ENCODE measurements around the gene RPS16.

Gene RPS16

GRCh38 chr19:39449116-39449797, 13.5 kb upstream of the RPS16 start:
- no peak for DNase-seq (ENCODE audit: low read depth in 2 of 2)

DNA sequence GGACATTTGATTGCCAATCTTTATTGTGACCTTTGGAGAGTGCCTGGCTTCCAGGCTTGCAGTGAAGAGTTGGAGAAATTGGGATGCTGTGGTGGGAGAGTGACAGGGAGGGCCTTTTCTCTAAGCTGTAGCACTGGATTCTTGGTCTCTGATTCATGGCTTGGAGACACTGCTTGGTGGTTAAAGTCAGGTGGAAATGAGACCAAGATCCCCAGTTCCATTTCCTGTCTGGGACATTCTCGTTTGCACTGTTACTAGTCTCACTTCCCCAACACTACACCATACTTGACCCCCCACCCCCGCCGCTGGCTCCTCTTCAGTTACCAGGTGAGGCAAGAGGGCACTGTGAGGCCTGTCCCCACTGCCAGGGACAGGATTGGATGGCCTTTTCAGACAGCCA, 12.5 kb upstream of the RPS16 start:
- no peak for DNase-seq (ENCODE audit: low read depth in 2 of 2)

- DNase-seq (ENCODE audit: low read depth in 2 of 2) = no peak
Observed at GRCh38 chr19:39446365-39447084, 10.8 kb upstream of the RPS16 start.

DNA sequence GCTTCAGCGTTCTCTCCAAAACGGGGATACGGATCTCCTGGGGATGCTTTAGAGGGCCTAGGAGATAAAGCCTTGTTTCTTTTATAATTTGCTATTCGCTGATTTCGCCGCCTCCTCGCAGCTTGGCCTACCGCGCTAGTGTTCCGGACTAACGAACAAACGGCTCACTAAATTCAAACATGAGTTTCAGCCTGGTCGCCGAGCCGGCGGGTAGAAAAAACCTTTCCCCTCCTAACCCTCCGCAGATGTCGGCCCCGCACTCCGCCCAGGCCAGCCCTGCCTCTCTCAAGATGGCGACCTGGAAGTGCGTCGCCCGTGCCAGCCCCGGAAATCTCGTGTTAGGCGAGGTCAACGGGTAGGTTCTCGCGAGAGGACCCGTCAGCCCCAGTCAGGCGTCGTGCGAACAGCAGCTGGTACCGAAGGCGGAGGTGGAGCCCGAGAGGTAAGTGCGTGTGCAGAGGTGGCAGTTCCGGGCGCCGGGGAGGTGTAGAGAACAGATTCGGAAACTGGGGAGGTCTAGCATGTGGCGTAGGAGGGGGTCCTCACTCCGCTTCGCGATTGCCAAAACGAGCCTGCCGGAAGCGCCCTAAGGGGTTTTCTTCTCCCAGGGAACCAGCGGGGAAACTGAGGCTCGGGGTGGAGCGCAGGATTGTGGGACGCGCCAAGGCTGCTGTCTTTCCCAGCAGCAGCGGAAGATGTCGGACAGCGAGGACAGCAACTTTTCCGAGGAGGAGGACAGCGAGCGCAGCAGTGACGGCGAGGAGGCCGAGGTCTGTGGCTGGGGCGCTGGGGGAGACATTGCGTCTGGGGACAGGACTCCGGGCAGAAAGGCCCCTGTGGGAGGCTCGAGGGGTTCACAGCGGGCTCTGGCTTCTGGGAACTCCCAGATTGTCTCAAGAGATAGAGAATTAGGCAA, 9.7 kb upstream of the RPS16 start, which contains the start of gene SUPT5H:
Gene SUPT5H (plus strand): TSS at position 387 of the 916 bp plus-strand sequence. CDS start 309 bp downstream, at position 696.
- DNase-seq (ENCODE audit: low read depth in 2 of 2) = peak; percentile 94 to 96

DNA sequence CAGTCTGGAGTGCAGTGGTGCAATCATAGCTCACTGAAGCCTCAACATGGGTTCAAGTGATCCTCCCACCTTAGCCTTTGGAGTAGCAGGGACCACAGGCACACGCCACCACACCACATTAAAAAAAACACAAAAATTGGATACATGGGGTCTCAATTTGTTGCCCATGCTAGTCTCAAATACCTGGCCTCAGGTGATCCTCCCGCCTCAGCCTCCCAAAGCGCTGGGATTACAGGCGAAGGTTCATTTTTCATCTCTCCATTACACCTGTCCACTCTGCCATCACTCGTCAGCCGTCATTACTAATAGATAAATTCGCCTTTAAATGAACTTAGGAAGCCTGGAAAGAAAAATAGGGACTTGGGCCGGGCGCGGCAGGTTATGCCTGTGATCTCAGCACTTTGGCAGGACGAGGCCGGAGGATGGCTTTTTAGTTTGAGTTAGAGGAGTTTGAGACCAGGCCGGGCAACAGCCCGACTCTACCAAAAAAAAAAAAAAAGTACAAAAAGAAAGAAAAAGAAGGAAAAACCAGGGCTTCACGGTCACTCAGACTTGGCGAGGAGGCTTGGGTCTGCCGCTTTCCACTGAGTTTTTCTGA, 8.9 kb upstream of the RPS16 start:
- no peak for DNase-seq (ENCODE audit: low read depth in 2 of 2)

- no peak for DNase-seq (ENCODE audit: low read depth in 2 of 2)
Observed at GRCh38 chr19:39438270-39438934, 2.7 kb upstream of the RPS16 start.

- DNase-seq (ENCODE audit: low read depth in 2 of 2) = no peak
Observed at GRCh38 chr19:39436350-39436716, 584 bp upstream of the RPS16 start.

- no peak for DNase-seq (ENCODE audit: low read depth in 2 of 2)
Observed at GRCh38 chr19:39434123-39435076, 1.3 kb downstream of the RPS16 start.

GRCh38 chr19:39433480-39434079, 2.2 kb downstream of the RPS16 start:
- no peak for DNase-seq (ENCODE audit: low read depth in 2 of 2)

- DNase-seq (ENCODE audit: low read depth in 2 of 2) = no peak
Observed at GRCh38 chr19:39432677-39433025, 3.1 kb downstream of the RPS16 start.

- no peak for DNase-seq (ENCODE audit: low read depth in 2 of 2)
Observed at GRCh38 chr19:39430675-39431593, 4.8 kb downstream of the RPS16 start.

GRCh38 chr19:39428283-39429112, 7.3 kb downstream of the RPS16 start:
- no peak for DNase-seq (ENCODE audit: low read depth in 2 of 2)

- no peak for DNase-seq (ENCODE audit: low read depth in 2 of 2)
Observed at GRCh38 chr19:39427707-39428106, 8.0 kb downstream of the RPS16 start.

- no peak for DNase-seq (ENCODE audit: low read depth in 2 of 2)
Observed at GRCh38 chr19:39426170-39426569, 9.6 kb downstream of the RPS16 start.

- no peak for DNase-seq (ENCODE audit: low read depth in 2 of 2)
Observed at GRCh38 chr19:39425744-39426143, 10.0 kb downstream of the RPS16 start.

- DNase-seq (ENCODE audit: low read depth in 2 of 2) = no peak
Observed at GRCh38 chr19:39424934-39425333, 10.8 kb downstream of the RPS16 start.

- no peak for DNase-seq (ENCODE audit: low read depth in 2 of 2)
Observed at GRCh38 chr19:39423258-39424086, 12.3 kb downstream of the RPS16 start.

All from activated CD8-positive, alpha-beta memory T cell treated with anti-CD3 and anti-CD28 coated beads for 4 hours (primary cell).